ENCODE data around the gene ITPK1. TPM values are rescaled to one million over a fixed set of nuclear protein-coding genes. Genes with fewer than 3 reads are reported as not detected.

The ITPK1 gene
- polyA plus RNA-seq, 1 donor from 2014 or later, result 43.1 TPM

GRCh38 chr14:93011650-93012325, 103.9 kb downstream of the ITPK1 start:
- peaks cover 10 to 31% (median 27%) of the 10 kb centered on the region in 3 donors for H3K4me1 Mint-ChIP-seq
- no peak overlapping the region for H3K4me3 Mint-ChIP-seq
- no peaks in the 10 kb centered on the region for H3K36me3 Mint-ChIP-seq
- H3K27ac Mint-ChIP-seq, result peak overlapping the region in 1 of 3 donors; percentile 25
- H3K27me3 Mint-ChIP-seq, result no peaks in the 10 kb centered on the region
- no peaks in the 10 kb centered on the region for H3K9me3 Mint-ChIP-seq

GRCh38 chr14:93011141-93011529, 104.6 kb downstream of the ITPK1 start:
- Mint-ChIP-seq H3K4me1 (peaks cover 11 to 37% (median 34%) of the 10 kb centered on the region in 3 donors), H3K9me3 (no peaks in the 10 kb centered on the region), H3K36me3 (no peaks in the 10 kb centered on the region), H3K27me3 (no peaks in the 10 kb centered on the region), H3K4me3 (no peak overlapping the region), H3K27ac (no peak overlapping the region)

DNA sequence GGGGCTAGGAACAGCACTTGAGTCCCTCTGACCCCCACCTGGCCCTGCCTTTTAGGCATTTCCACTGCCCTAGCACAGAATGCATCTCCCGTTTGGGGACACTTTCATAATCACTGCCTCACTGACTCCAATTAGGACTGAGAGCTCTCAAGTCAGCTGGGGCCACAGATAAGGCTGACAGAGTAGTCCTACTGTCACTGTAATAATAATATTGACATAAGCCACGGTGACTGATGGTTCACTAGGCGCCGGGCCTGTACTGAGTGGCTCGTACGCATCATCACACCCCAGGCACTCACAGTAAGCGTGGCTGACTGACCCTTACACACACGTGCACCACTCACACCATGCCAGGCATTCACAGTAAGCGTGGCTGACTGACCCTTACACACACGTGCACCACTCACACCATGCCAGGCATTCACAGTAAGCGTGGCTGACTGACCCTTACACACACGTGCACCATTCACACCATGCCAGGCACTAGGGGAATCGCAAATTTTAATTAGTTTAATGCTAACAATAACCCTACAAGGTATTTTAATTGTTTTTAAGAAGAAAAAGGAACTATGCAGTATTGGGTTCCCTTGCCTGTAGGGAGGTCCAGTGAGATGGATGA, 105.1 kb downstream of the ITPK1 start:
- Mint-ChIP-seq H3K27me3 (no peaks in the 10 kb centered on the region), H3K4me1 (peaks cover 12 to 42% (median 37%) of the 10 kb centered on the region in 3 donors), H3K27ac (peak overlapping the region in 1 of 3 donors; percentile 51), H3K4me3 (no peak overlapping the region), H3K9me3 (no peaks in the 10 kb centered on the region), H3K36me3 (no peaks in the 10 kb centered on the region)

- H3K27me3 Mint-ChIP-seq, result no peaks in the 10 kb centered on the region
- peak overlapping the region in 1 of 3 donors; percentile 51 for H3K27ac Mint-ChIP-seq
- H3K9me3 Mint-ChIP-seq, result no peaks in the 10 kb centered on the region
- peaks cover 16 to 41% (median 37%) of the 10 kb centered on the region in 3 donors for H3K4me1 Mint-ChIP-seq
- no peak overlapping the region for H3K4me3 Mint-ChIP-seq
- H3K36me3 Mint-ChIP-seq, result no peaks in the 10 kb centered on the region
Measured at GRCh38 chr14:93010130-93010499, 105.6 kb downstream of the ITPK1 start.

- Mint-ChIP-seq H3K4me3 (peak overlapping the region in 1 of 4 donors; percentile 8), H3K27ac (peak overlapping the region in 1 of 3 donors; percentile 51), H3K36me3 (no peaks in the 10 kb centered on the region), H3K27me3 (no peaks in the 10 kb centered on the region), H3K9me3 (no peaks in the 10 kb centered on the region), H3K4me1 (peaks cover 15 to 41% (median 37%) of the 10 kb centered on the region in 3 donors)
Measured at GRCh38 chr14:93009471-93010129, 106.1 kb downstream of the ITPK1 start.

DNA sequence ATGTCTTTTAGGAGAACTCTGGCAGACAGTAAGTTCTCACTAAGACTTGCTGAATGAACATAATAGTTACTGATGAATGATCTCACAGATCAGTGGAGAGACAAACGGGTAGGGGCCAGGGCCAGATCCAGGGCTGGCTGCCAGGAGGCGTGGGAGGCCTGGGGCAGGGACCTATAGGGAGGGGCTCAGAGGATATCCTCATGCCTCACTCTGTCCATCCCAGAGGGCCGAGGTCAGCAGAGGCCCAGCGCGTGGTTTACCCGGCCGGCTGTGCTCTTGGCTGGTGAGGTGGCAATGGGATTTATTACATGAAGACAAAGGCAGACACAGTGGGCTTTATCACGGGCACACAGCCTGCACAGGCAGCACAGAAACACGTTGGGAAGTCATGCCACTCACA, 107.3 kb downstream of the ITPK1 start:
- H3K9me3 Mint-ChIP-seq, result no peaks in the 10 kb centered on the region
- H3K4me3 Mint-ChIP-seq, result no peak overlapping the region
- no peaks in the 10 kb centered on the region for H3K36me3 Mint-ChIP-seq
- peaks cover 15 to 32% (median 29%) of the 10 kb centered on the region in 3 donors for H3K4me1 Mint-ChIP-seq
- no peaks in the 10 kb centered on the region for H3K27me3 Mint-ChIP-seq
- H3K27ac Mint-ChIP-seq, result peak overlapping the region in 2 of 3 donors; percentile 41 to 54

DNA sequence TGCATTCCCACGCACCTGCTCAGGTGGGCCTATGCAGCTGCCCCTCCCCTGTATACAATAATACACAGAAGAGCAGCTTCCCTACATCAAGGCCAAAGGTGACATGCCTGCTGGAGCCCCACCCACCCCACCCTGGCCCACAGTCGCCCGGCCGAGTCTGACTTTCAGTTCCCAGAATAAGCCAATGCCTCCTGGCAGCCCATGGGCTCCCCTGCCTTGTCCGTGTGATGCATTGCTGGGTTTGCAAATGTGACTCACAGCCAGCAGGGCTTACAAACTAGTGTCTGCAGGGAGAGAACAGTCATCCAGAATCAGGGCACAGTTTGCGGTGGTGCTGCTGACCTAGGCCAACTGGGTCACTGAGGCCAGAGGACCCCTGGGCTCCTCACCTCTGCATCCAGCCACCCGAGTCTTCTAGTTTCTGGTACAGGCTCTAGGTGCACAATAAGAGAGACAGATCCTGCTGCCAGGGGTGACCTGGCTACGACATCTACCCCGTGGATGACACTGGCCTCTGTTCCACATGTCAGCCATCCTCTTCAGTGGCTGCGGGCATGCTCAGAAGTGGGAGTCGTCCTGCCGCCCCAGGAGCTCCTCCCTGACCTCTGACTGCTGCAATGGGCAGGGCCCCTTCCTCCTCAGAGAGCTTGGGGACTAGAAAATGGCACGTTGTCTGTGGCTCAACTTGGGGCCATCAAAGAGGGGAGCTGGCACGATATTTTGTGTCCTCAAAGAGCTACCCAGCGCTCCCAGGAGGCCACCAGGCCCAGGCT, 108.3 kb downstream of the ITPK1 start:
- Mint-ChIP-seq H3K27ac (peak overlapping the region; percentile 41 to 80 (median 54)), H3K4me1 (peaks cover 15 to 30% (median 27%) of the 10 kb centered on the region in 3 donors), H3K9me3 (no peaks in the 10 kb centered on the region), H3K36me3 (no peaks in the 10 kb centered on the region), H3K4me3 (peak overlapping the region in 3 of 4 donors; percentile 34 to 74 (median 49)), H3K27me3 (no peaks in the 10 kb centered on the region)

GRCh38 chr14:93006567-93007051, 109.1 kb downstream of the ITPK1 start:
- no peaks in the 10 kb centered on the region for H3K36me3 Mint-ChIP-seq
- H3K27me3 Mint-ChIP-seq, result no peaks in the 10 kb centered on the region
- H3K4me3 Mint-ChIP-seq, result peak overlapping the region in 2 of 4 donors; percentile 68 to 74
- no peaks in the 10 kb centered on the region for H3K9me3 Mint-ChIP-seq
- peaks cover 15 to 26% (median 24%) of the 10 kb centered on the region in 3 donors for H3K4me1 Mint-ChIP-seq
- H3K27ac Mint-ChIP-seq, result peak overlapping the region in 2 of 3 donors; percentile 42 to 54

DNA sequence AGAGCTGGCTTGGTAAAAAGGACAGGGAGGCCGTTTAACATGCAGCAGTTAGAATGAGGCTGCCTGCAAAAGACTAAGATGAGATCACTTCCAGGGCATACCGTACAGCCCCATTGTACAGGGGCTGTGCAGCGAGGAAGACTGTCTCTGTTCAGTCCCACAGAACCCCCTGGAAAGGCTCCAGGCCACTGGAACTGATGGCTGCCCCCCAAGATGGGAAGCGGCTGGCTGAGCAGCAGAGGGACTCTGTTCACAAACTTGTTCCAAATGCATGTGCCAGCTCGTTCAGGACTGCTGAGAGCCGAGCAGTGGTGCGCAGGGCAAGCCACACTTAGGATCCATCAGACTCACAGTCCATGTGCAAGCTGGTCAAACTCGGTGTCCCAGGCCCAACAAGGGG, 109.9 kb downstream of the ITPK1 start:
- H3K4me1 Mint-ChIP-seq, result peaks cover 15 to 26% (median 24%) of the 10 kb centered on the region in 3 donors
- H3K36me3 Mint-ChIP-seq, result no peaks in the 10 kb centered on the region
- no peaks in the 10 kb centered on the region for H3K27me3 Mint-ChIP-seq
- peak overlapping the region in 1 of 3 donors; percentile 82 for H3K27ac Mint-ChIP-seq
- peak overlapping the region in 1 of 4 donors; percentile 52 for H3K4me3 Mint-ChIP-seq
- no peaks in the 10 kb centered on the region for H3K9me3 Mint-ChIP-seq

DNA sequence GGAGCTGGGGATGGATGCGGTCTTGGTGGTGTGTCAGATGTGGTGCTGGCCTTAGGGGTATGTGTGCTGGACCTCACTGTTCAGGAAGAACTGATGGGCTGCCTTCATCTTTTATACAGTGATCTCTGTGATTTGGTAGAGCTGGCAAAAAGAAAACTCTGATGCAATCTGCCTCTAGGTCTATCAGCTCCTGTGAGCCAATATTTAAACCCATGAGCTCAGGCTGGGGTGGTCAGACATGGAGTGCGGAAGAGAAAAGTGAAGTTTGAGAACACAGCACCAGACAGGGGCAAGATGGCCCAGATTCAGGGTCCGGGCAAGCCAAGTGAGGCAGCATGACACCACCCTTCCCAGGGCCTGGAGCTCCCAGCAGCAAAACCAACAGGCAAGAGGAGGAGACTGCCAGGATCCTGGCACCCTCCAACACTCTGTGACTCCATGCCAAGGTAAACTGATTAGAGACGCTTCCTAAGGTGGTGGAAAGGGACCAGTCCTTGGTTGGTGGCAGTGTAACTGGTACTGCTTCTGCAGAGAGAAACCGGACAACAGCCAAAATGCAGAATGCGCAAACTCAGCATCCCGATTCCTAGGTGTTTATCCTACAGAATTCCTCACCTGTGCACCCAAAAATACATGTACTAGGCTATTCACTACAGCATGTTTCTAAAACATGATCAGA, 110.5 kb downstream of the ITPK1 start:
- H3K36me3 Mint-ChIP-seq, result no peaks in the 10 kb centered on the region
- no peak overlapping the region for H3K27ac Mint-ChIP-seq
- peaks cover 15 to 26% (median 24%) of the 10 kb centered on the region in 3 donors for H3K4me1 Mint-ChIP-seq
- H3K4me3 Mint-ChIP-seq, result peak overlapping the region in 1 of 4 donors; percentile 72
- no peaks in the 10 kb centered on the region for H3K9me3 Mint-ChIP-seq
- no peaks in the 10 kb centered on the region for H3K27me3 Mint-ChIP-seq

GRCh38 chr14:93004699-93005082, 111.0 kb downstream of the ITPK1 start:
- H3K4me3 Mint-ChIP-seq, result peak overlapping the region in 1 of 4 donors; percentile 11
- peaks cover 15 to 26% (median 24%) of the 10 kb centered on the region in 3 donors for H3K4me1 Mint-ChIP-seq
- H3K9me3 Mint-ChIP-seq, result no peaks in the 10 kb centered on the region
- no peak overlapping the region for H3K27ac Mint-ChIP-seq
- H3K27me3 Mint-ChIP-seq, result no peaks in the 10 kb centered on the region
- H3K36me3 Mint-ChIP-seq, result no peaks in the 10 kb centered on the region

- Mint-ChIP-seq H3K9me3 (no peaks in the 10 kb centered on the region), H3K27ac (peak overlapping the region in 1 of 3 donors; percentile 51), H3K27me3 (no peaks in the 10 kb centered on the region), H3K4me3 (no peak overlapping the region), H3K4me1 (peaks cover 15 to 26% (median 24%) of the 10 kb centered on the region in 3 donors), H3K36me3 (no peaks in the 10 kb centered on the region)
Measured at GRCh38 chr14:93003945-93004698, 111.6 kb downstream of the ITPK1 start.

DNA sequence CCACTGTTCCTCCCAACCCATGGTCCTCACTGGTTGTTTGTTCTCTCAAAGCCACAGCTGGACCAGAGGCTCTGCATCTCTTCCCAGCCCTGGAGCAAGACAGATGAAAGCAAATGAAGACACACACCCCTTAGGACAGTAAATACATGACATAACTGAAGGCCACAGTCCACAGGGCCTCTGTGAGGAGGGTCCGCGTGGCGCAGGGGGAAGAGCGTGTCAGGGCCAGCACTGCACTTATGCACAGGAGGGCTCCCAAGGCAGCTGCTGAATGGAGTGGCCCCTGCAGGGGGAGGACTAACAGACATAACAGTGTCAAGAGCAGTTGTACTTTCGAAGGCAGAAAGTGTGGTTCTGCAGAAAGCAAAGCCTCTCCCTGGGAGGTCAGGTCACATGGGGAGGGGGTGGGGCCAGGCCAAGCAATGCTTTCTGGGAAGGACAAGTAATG, 112.8 kb downstream of the ITPK1 start:
- Mint-ChIP-seq H3K27me3 (no peaks in the 10 kb centered on the region), H3K27ac (peak overlapping the region in 1 of 3 donors; percentile 43), H3K9me3 (no peaks in the 10 kb centered on the region), H3K4me3 (peak overlapping the region in 1 of 4 donors; percentile 74), H3K36me3 (peaks cover 2% of the 10 kb centered on the region), H3K4me1 (peaks cover 12 to 22% (median 18%) of the 10 kb centered on the region in 3 donors)

Measured in IgD-negative memory B cell (primary cell).